Measurements from ENCODE around the gene TTC6. TPM values are rescaled to one million over a fixed set of nuclear protein-coding genes. Genes with fewer than 3 reads are reported as not detected.

Gene TTC6
- total and polyA plus RNA-seq, 4 donors = not detected

GRCh38 chr14:37559386-37559785 lies 36.0 kb upstream of the TTC6 start:
- Histone ChIP-seq H3K27ac (ENCODE audit: low read depth in 1 of 2, low read length in 2 of 2) (no peak overlapping the region), H3K4me3 (ENCODE audit: low read length in 2 of 2) (no peak overlapping the region), H3K36me3 (ENCODE audit: control insufficient read depth in 1 of 2, insufficient read depth in 2 of 2, low read length in 1 of 2) (no peaks in the 10 kb centered on the region), H3K27me3 (ENCODE audit: control insufficient read depth in 1 of 2, insufficient read depth in 2 of 2, low read length in 1 of 2) (no peaks in the 10 kb centered on the region), H3K4me1 (ENCODE audit: control insufficient read depth in 1 of 2, insufficient read depth in 2 of 2, low read length in 2 of 2) (no peaks in the 10 kb centered on the region), H3K9me3 (ENCODE audit: control insufficient read depth, low read length) (no peaks in the 10 kb centered on the region)
- ATAC-seq (ENCODE audit: low FRiP score) = no peak
- intact Hi-C loops (cut with DNase I) = no loop called here
- DNase-seq = no peak
- WGBS, 2 donors = 81 to 84% methylated on average over 6 of the region's 6 CpGs

DNA sequence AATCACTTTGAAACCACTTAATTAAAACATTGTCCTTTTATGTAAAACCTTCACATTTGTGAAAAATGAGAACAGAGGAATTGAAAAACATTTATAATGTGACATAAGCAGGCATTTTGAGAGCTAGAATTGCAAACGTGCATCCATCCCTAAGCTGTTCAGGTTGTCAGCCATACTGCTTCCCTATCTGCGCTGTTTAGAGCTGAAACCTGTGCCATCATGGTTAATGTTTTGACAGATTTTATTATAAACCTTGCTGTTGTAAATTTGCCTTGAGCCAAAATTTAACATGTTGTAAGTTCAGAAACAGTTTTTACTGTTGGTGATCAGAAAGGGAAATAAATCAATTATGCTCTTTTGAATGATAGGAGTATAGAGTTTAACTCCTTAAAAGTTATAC lies 32.2 kb upstream of the TTC6 start:
- intact Hi-C loops (cut with DNase I) = no loop called here
- Histone ChIP-seq H3K27me3 (ENCODE audit: control insufficient read depth in 1 of 2, insufficient read depth in 2 of 2, low read length in 1 of 2) (no peaks in the 10 kb centered on the region), H3K36me3 (ENCODE audit: control insufficient read depth in 1 of 2, insufficient read depth in 2 of 2, low read length in 1 of 2) (no peaks in the 10 kb centered on the region), H3K4me3 (ENCODE audit: low read length in 2 of 2) (no peak overlapping the region), H3K4me1 (ENCODE audit: control insufficient read depth in 1 of 2, insufficient read depth in 2 of 2, low read length in 2 of 2) (no peaks in the 10 kb centered on the region), H3K27ac (ENCODE audit: low read depth in 1 of 2, low read length in 2 of 2) (no peak overlapping the region), H3K9me3 (ENCODE audit: control insufficient read depth, low read length) (no peaks in the 10 kb centered on the region)
- DNase-seq (no peak), ATAC-seq (ENCODE audit: low FRiP score) (no peak)
- 89 to 91% methylated on average over 2 of the region's 2 CpGs for WGBS, 2 donors

DNA sequence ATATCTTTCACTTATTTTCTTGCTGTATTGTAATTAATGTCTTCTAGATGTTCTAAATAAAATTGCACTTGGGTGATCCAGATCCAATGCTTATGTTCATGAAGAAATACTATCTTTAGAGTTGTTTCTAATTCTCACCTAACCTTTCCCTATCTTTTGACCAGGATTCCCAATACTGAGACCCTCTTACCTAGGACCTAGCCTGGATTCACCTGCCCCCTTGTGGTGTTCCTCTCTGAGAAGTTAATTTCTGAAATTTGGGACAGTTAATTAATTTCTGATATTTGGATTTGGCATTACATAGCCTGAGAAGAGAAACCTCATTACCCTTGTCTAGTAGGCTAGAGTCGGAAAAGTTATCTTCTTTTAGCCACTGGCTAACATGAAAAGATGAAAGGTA lies 29.9 kb upstream of the TTC6 start:
- intact Hi-C loops (cut with DNase I) = no loop called here
- no peaks in the 10 kb centered on the region for H3K36me3 ChIP-seq (ENCODE audit: control insufficient read depth in 1 of 2, insufficient read depth in 2 of 2, low read length in 1 of 2)
- DNase-seq (no peak), ATAC-seq (ENCODE audit: low FRiP score) (no peak)
- WGBS, 2 donors = 86 to 95% methylated on average over 1 of the region's 1 CpG
- H3K9me3 ChIP-seq (ENCODE audit: control insufficient read depth, low read length) = no peaks in the 10 kb centered on the region
- H3K27ac ChIP-seq (ENCODE audit: low read depth in 1 of 2, low read length in 2 of 2) = no peak overlapping the region
- H3K4me3 ChIP-seq (ENCODE audit: low read length in 2 of 2) = no peak overlapping the region
- no peaks in the 10 kb centered on the region for H3K4me1 ChIP-seq (ENCODE audit: control insufficient read depth in 1 of 2, insufficient read depth in 2 of 2, low read length in 2 of 2)
- no peaks in the 10 kb centered on the region for H3K27me3 ChIP-seq (ENCODE audit: control insufficient read depth in 1 of 2, insufficient read depth in 2 of 2, low read length in 1 of 2)

DNA sequence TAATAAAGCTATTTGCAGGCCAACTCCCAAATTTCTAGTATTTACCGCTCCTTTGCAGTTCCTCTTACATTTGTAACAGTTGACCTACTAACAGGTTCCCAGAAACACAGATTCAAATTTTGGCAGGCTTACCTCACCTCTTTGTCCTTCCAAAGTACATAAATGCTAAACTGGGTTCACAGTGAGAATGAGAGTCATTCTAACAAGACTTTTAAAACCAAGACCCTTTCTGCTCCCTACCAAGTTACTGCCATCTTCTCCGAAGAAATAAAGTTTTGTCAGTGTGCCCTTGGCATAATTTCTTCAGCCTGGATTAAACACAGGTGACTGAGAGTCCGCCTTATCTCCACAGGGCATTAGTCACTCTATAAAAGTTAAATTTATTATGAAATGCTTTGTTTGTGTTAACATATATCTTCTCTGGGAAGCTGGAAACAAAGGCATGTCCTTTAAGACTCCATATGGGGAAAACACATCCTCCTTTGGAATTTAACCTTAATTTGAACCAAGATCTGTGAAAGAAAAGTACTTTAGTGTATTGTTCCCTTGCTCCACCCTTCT lies 28.5 kb upstream of the TTC6 start:
- ATAC-seq (ENCODE audit: low FRiP score) (no peak), DNase-seq (no peak)
- H3K9me3 ChIP-seq (ENCODE audit: control insufficient read depth, low read length) = no peaks in the 10 kb centered on the region
- H3K36me3 ChIP-seq (ENCODE audit: control insufficient read depth in 1 of 2, insufficient read depth in 2 of 2, low read length in 1 of 2) = no peaks in the 10 kb centered on the region
- no peak overlapping the region for H3K27ac ChIP-seq (ENCODE audit: low read depth in 1 of 2, low read length in 2 of 2)
- intact Hi-C loops (cut with DNase I) = no loop called here
- no peaks in the 10 kb centered on the region for H3K27me3 ChIP-seq (ENCODE audit: control insufficient read depth in 1 of 2, insufficient read depth in 2 of 2, low read length in 1 of 2)
- H3K4me3 ChIP-seq (ENCODE audit: low read length in 2 of 2) = no peak overlapping the region
- no peaks in the 10 kb centered on the region for H3K4me1 ChIP-seq (ENCODE audit: control insufficient read depth in 1 of 2, insufficient read depth in 2 of 2, low read length in 2 of 2)
- WGBS, 2 donors = 6 to 9% methylated on average over 3 of the region's 3 CpGs

GRCh38 chr14:37569729-37570128 lies 25.7 kb upstream of the TTC6 start:
- Histone ChIP-seq H3K9me3 (ENCODE audit: control insufficient read depth, low read length) (no peaks in the 10 kb centered on the region), H3K4me3 (ENCODE audit: low read length in 2 of 2) (no peak overlapping the region), H3K27me3 (ENCODE audit: control insufficient read depth in 1 of 2, insufficient read depth in 2 of 2, low read length in 1 of 2) (no peaks in the 10 kb centered on the region), H3K4me1 (ENCODE audit: control insufficient read depth in 1 of 2, insufficient read depth in 2 of 2, low read length in 2 of 2) (no peaks in the 10 kb centered on the region), H3K36me3 (ENCODE audit: control insufficient read depth in 1 of 2, insufficient read depth in 2 of 2, low read length in 1 of 2) (no peaks in the 10 kb centered on the region), H3K27ac (ENCODE audit: low read depth in 1 of 2, low read length in 2 of 2) (no peak overlapping the region)
- intact Hi-C loops (cut with DNase I) = no loop called here
- no peak for ATAC-seq (ENCODE audit: low FRiP score)
- 94 to 96% methylated on average over 7 of the region's 7 CpGs for WGBS, 2 donors
- DNase-seq = no peak

GRCh38 chr14:37571391-37571790 lies 24.0 kb upstream of the TTC6 start:
- no peaks in the 10 kb centered on the region for H3K27me3 ChIP-seq (ENCODE audit: control insufficient read depth in 1 of 2, insufficient read depth in 2 of 2, low read length in 1 of 2)
- H3K9me3 ChIP-seq (ENCODE audit: control insufficient read depth, low read length) = no peaks in the 10 kb centered on the region
- 95 to 97% methylated on average over 4 of the region's 4 CpGs for WGBS, 2 donors
- ATAC-seq (ENCODE audit: low FRiP score) (no peak), DNase-seq (no peak)
- no peak overlapping the region for H3K27ac ChIP-seq (ENCODE audit: low read depth in 1 of 2, low read length in 2 of 2)
- no peaks in the 10 kb centered on the region for H3K4me1 ChIP-seq (ENCODE audit: control insufficient read depth in 1 of 2, insufficient read depth in 2 of 2, low read length in 2 of 2)
- intact Hi-C loops (cut with DNase I) = no loop called here
- no peaks in the 10 kb centered on the region for H3K36me3 ChIP-seq (ENCODE audit: control insufficient read depth in 1 of 2, insufficient read depth in 2 of 2, low read length in 1 of 2)
- H3K4me3 ChIP-seq (ENCODE audit: low read length in 2 of 2) = no peak overlapping the region

DNA sequence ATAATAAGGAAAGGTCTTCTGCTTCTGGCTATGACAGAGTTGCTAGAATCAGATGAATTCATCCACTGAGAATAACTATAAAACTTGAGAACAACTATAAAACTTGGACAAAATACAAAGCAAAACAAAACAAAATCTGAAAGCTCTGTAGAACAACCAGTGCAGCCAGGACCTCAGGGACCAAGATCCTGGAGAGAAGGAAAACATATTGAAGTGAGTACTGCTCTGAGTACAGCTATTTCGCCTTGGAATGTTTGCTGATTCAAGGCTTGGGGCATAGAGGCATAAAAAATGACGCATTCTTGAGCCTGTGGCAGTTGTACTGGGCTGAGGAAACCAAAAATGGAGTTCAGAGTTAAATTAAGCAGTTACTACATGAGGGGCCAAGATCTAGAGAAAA lies 22.1 kb upstream of the TTC6 start:
- Histone ChIP-seq H3K4me3 (ENCODE audit: low read length in 2 of 2) (no peak overlapping the region), H3K27me3 (ENCODE audit: control insufficient read depth in 1 of 2, insufficient read depth in 2 of 2, low read length in 1 of 2) (no peaks in the 10 kb centered on the region), H3K36me3 (ENCODE audit: control insufficient read depth in 1 of 2, insufficient read depth in 2 of 2, low read length in 1 of 2) (no peaks in the 10 kb centered on the region), H3K27ac (ENCODE audit: low read depth in 1 of 2, low read length in 2 of 2) (no peak overlapping the region), H3K9me3 (ENCODE audit: control insufficient read depth, low read length) (no peaks in the 10 kb centered on the region), H3K4me1 (ENCODE audit: control insufficient read depth in 1 of 2, insufficient read depth in 2 of 2, low read length in 2 of 2) (no peaks in the 10 kb centered on the region)
- intact Hi-C loops (cut with DNase I) = no loop called here
- 7 to 12% methylated on average over 2 of the region's 2 CpGs for WGBS, 2 donors
- DNase-seq = no peak
- no peak for ATAC-seq (ENCODE audit: low FRiP score)

- Histone ChIP-seq H3K36me3 (ENCODE audit: control insufficient read depth in 1 of 2, insufficient read depth in 2 of 2, low read length in 1 of 2) (no peaks in the 10 kb centered on the region), H3K27me3 (ENCODE audit: control insufficient read depth in 1 of 2, insufficient read depth in 2 of 2, low read length in 1 of 2) (no peaks in the 10 kb centered on the region), H3K4me1 (ENCODE audit: control insufficient read depth in 1 of 2, insufficient read depth in 2 of 2, low read length in 2 of 2) (no peaks in the 10 kb centered on the region), H3K9me3 (ENCODE audit: control insufficient read depth, low read length) (no peaks in the 10 kb centered on the region), H3K4me3 (ENCODE audit: low read length in 2 of 2) (no peak overlapping the region), H3K27ac (ENCODE audit: low read depth in 1 of 2, low read length in 2 of 2) (no peak overlapping the region)
- no peak for DNase-seq
- 27 to 39% methylated on average over 9 of the region's 9 CpGs for whole genome bisulfite sequencing, 2 donors
- ATAC-seq (ENCODE audit: low FRiP score) = no peak
- intact Hi-C loops (cut with DNase I) = no loop called here
Measured at GRCh38 chr14:37579274-37579673, 16.2 kb upstream of the TTC6 start.

DNA sequence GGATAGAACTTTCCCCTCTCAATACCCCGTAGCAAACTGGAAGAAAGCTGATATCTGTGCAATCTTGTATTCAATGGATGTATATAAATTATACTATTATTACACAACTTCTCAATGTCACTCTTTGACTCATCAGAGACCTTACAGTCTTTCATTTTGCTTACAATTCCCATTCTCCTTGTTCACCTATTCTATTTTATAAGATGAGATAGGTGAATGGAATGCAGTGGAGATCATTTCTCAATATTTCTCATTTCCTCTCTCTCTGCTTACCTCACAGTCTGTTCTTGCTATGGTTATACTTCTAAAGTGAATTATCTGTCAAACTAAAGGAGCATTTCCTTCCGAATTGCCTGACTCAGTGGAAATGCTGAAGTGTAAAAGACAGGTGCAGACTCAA lies 15.3 kb upstream of the TTC6 start:
- H3K27me3 ChIP-seq (ENCODE audit: control insufficient read depth in 1 of 2, insufficient read depth in 2 of 2, low read length in 1 of 2) = no peaks in the 10 kb centered on the region
- intact Hi-C loops (cut with DNase I) = no loop called here
- no peaks in the 10 kb centered on the region for H3K9me3 ChIP-seq (ENCODE audit: control insufficient read depth, low read length)
- WGBS, 2 donors = 91 to 98% methylated on average over 2 of the region's 2 CpGs
- DNase-seq = no peak
- no peaks in the 10 kb centered on the region for H3K4me1 ChIP-seq (ENCODE audit: control insufficient read depth in 1 of 2, insufficient read depth in 2 of 2, low read length in 2 of 2)
- H3K27ac ChIP-seq (ENCODE audit: low read depth in 1 of 2, low read length in 2 of 2) = no peak overlapping the region
- no peak for ATAC-seq (ENCODE audit: low FRiP score)
- H3K36me3 ChIP-seq (ENCODE audit: control insufficient read depth in 1 of 2, insufficient read depth in 2 of 2, low read length in 1 of 2) = no peaks in the 10 kb centered on the region
- no peak overlapping the region for H3K4me3 ChIP-seq (ENCODE audit: low read length in 2 of 2)
